Limb (tissue), 2 donors: ENCODE measurements around the gene ABO.
"Not testable (repeated sequence)": the region's sequence is repeated elsewhere in the genome, so short reads cannot be mapped to it uniquely, and the experiment has no call there.

Source experiments
- DNase-seq, 2 donors: peaks; one replicate each; pipeline ENCODE4 v3.0.0-alpha.2; 2016; ENCODE audit errors: extremely low spot score in 2 of 2

The ABO gene

GRCh38 chr9:133205996-133206931 is 68.7 kb downstream of the ABO start:
- no peak for DNase-seq

DNA sequence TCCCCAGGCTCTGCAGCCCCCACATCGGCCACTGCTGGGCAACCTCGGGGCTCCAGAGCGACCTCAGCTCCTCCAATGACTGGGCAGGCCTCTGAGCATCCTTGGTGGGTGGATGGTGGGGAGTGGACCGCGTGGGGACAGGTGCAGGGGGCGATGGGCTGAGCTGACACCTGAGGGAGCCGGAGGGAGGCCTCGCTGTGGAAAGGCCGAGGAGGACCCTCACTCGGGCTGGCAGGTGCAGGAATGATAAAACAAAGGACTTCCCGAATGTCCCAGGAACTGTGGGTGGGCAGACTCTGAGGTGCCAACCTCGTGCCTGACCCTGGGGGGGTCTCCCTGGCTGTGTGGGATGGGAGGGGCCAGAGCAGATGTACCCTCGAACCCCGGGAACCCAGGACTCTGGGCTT is 69.5 kb downstream of the ABO start:
- not testable (repeated sequence) for DNase-seq
